ENCODE data around the gene FLT3LG. TPM values are rescaled to one million over a fixed set of nuclear protein-coding genes. Genes with fewer than 3 reads are reported as not detected.
"Not testable (repeated sequence)": the region's sequence is repeated elsewhere in the genome, so short reads cannot be mapped to it uniquely, and the experiment has no call there.

The FLT3LG gene
- total RNA-seq, 1 donor, result 4.3 TPM

DNA sequence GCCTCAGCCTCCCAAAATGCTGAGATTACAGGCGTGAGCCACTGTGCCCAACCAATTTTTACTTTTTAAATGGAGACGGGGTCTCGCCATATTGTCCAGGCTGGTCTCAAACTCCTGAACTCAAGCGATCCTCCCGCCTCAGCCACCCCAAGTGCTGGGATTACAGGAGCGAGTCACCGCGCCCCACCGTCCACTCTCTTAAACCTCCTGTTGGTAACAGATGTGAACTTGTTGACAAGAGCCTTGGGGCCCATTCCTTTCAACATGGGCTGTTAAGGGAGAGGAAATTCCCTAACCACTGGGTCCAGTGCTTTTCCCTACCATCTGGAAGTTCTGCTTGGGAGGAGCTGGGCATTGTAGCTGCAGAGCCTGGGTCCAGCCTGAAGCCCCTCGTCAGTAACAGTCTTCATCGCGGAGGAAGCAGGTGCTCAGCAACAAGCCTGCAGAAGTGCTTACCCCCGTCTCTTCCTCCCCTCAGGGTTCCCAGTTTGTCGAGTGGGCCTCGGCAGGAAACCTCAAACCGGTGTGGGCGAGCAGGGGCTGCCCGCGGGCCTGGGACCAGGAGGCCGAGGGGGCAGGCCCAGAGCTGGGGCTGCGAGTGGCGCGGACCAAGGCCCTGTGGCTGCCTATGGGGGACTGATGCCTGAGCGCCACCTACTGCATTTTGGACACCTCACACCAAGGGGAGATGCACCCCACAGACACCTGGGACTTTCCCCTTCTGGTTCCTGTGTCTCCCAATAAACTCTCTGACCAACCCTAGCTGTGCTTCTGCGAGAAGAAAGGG is 4.0 kb upstream of the FLT3LG start:
- H4K20me1 ChIP-seq (ENCODE audit: insufficient read depth, low read length), result no peaks in the 10 kb centered on the region
- H3K36me3 ChIP-seq (ENCODE audit: insufficient read depth, low read length), result peaks cover 4% of the 10 kb centered on the region
- no peaks in the 10 kb centered on the region for H3K9me3 ChIP-seq (ENCODE audit: low read depth, low read length)
- H3K4me2 ChIP-seq (ENCODE audit: insufficient read depth, low read length), result no peak overlapping the region
- H3K79me2 ChIP-seq (ENCODE audit: insufficient read depth, low read length), result no peaks in the 10 kb centered on the region
- peaks cover 6% of the 10 kb centered on the region for H3K4me1 ChIP-seq (ENCODE audit: insufficient read depth, low read length)
- no peak overlapping the region for H2AFZ ChIP-seq (ENCODE audit: low read length)
- TF ChIP-seq, protein P1, sequence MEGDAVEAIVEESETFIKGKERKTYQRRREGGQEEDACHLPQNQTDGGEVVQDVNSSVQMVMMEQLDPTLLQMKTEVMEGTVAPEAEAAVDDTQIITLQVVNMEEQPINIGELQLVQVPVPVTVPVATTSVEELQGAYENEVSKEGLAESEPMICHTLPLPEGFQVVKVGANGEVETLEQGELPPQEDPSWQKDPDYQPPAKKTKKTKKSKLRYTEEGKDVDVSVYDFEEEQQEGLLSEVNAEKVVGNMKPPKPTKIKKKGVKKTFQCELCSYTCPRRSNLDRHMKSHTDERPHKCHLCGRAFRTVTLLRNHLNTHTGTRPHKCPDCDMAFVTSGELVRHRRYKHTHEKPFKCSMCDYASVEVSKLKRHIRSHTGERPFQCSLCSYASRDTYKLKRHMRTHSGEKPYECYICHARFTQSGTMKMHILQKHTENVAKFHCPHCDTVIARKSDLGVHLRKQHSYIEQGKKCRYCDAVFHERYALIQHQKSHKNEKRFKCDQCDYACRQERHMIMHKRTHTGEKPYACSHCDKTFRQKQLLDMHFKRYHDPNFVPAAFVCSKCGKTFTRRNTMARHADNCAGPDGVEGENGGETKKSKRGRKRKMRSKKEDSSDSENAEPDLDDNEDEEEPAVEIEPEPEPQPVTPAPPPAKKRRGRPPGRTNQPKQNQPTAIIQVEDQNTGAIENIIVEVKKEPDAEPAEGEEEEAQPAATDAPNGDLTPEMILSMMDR (IDR thresholded peaks at IDR 0.05; ENCODE audit: extremely low read depth, low read depth, low read length), result no peak
- DNase-seq (ENCODE audit: insufficient read length, low spot score, missing footprints), result peak; percentile 58
- H3K27ac ChIP-seq (ENCODE audit: low read depth, low read length), result no peak overlapping the region
- H3K27me3 ChIP-seq (ENCODE audit: insufficient read depth, low read length), result no peaks in the 10 kb centered on the region
- no peak overlapping the region for H3K4me3 ChIP-seq (ENCODE audit: insufficient read depth, low read length)

- Histone ChIP-seq H3K4me3 (ENCODE audit: insufficient read depth, low read length) (no peak overlapping the region), H3K4me1 (ENCODE audit: insufficient read depth, low read length) (peaks cover 6% of the 10 kb centered on the region), H3K4me2 (ENCODE audit: insufficient read depth, low read length) (no peak overlapping the region), H2AFZ (ENCODE audit: low read length) (no peak overlapping the region), H3K9me3 (ENCODE audit: low read depth, low read length) (no peaks in the 10 kb centered on the region), H4K20me1 (ENCODE audit: insufficient read depth, low read length) (no peaks in the 10 kb centered on the region), H3K36me3 (ENCODE audit: insufficient read depth, low read length) (no peaks in the 10 kb centered on the region), H3K27ac (ENCODE audit: low read depth, low read length) (no peak overlapping the region), H3K27me3 (ENCODE audit: insufficient read depth, low read length) (no peaks in the 10 kb centered on the region), H3K79me2 (ENCODE audit: insufficient read depth, low read length) (no peaks in the 10 kb centered on the region)
- TF ChIP-seq, protein P1 (IDR thresholded peaks at IDR 0.05; ENCODE audit: extremely low read depth, low read depth, low read length), result no peak
- DNase-seq (ENCODE audit: insufficient read length, low spot score, missing footprints), result no peak
These were observed 3.4 kb upstream of the FLT3LG start for GRCh38 chr19:49470615-49470978.

DNA sequence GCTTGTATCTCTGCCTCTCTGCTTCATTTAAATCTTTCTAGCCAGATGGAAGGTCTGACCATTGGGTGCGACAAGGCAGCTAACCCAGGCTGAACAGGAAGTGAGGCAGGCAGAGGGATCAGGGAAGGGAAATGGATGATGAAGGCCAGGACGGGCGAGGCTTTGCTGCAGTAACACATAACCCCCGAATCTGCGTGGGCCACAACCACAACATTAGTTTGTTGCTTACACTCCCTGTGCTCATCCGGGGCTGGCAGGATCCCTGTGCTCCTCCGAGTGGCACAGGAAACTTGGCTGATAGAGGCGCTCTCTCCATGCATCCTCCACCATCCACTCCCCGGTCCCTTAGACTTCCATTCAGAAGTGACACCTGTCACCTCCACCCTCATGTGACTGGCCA is 1.1 kb upstream of the FLT3LG start:
- Histone ChIP-seq H3K27me3 (ENCODE audit: insufficient read depth, low read length) (no peaks in the 10 kb centered on the region), H3K27ac (ENCODE audit: low read depth, low read length) (no peak overlapping the region), H3K9me3 (ENCODE audit: low read depth, low read length) (no peaks in the 10 kb centered on the region), H4K20me1 (ENCODE audit: insufficient read depth, low read length) (no peaks in the 10 kb centered on the region), H3K4me3 (ENCODE audit: insufficient read depth, low read length) (no peak overlapping the region), H3K4me2 (ENCODE audit: insufficient read depth, low read length) (no peak overlapping the region), H2AFZ (ENCODE audit: low read length) (peak overlapping the region; percentile 27), H3K36me3 (ENCODE audit: insufficient read depth, low read length) (no peaks in the 10 kb centered on the region), H3K4me1 (ENCODE audit: insufficient read depth, low read length) (peaks cover 6% of the 10 kb centered on the region), H3K79me2 (ENCODE audit: insufficient read depth, low read length) (no peaks in the 10 kb centered on the region)
- TF ChIP-seq, protein P1 (IDR thresholded peaks at IDR 0.05; ENCODE audit: extremely low read depth, low read depth, low read length), result no peak
- DNase-seq (ENCODE audit: insufficient read length, low spot score, missing footprints), result peak; percentile 83

- H3K36me3 ChIP-seq (ENCODE audit: insufficient read depth, low read length); H3K4me1 ChIP-seq (ENCODE audit: insufficient read depth, low read length); H3K79me2 ChIP-seq (ENCODE audit: insufficient read depth, low read length); H4K20me1 ChIP-seq (ENCODE audit: insufficient read depth, low read length); H3K27me3 ChIP-seq (ENCODE audit: insufficient read depth, low read length); H3K27ac ChIP-seq (ENCODE audit: low read depth, low read length); H3K9me3 ChIP-seq (ENCODE audit: low read depth, low read length); DNase-seq (ENCODE audit: insufficient read length, low spot score, missing footprints): not testable (repeated sequence)
- Histone ChIP-seq H3K4me3 (ENCODE audit: insufficient read depth, low read length) (peak overlapping the region; percentile 92), H2AFZ (ENCODE audit: low read length) (peak overlapping the region; percentile 91), H3K4me2 (ENCODE audit: insufficient read depth, low read length) (peak overlapping the region; percentile 93)
These were observed 531 bp upstream of the FLT3LG start for GRCh38 chr19:49473501-49473867.
